HepG2 (cell line): Measurements from ENCODE around the gene GRIK1. TPM values are rescaled to one million over a fixed set of nuclear protein-coding genes. Genes with fewer than 3 reads are reported as not detected.

Experiments
- ATAC-seq: fragments of 200-7000 bp; cut with Tn5 transposase; 3 replicates; pipeline ENCODE4 v1.9.1; 2020; ENCODE audit warnings: mild to moderate bottlenecking, moderate library complexity
- BruUV-seq: library from RNA; stranded (reverse); fragments of 400-500 nt; replicated peaks from 2 replicates; lab custom pipeline; 2021; lab: Mats Ljungman, UMichigan
- CTCF ChIA-PET: fragments of 300-600 bp; formaldehyde crosslinking; extraction: SDS; loops from one replicate; lab custom pipeline; 2021; ENCODE audit warnings: low total read pairs, inconsistent platforms, low intra/inter-chr PET ratio; lab: Yijun Ruan, JAX
- POLR2A ChIA-PET: fragments of 350-600 bp; sonication (Branson Sonifier 250); formaldehyde crosslinking; loops from one replicate; lab custom pipeline; 2020; ENCODE audit warnings: antibody characterized with exemption, inconsistent platforms; lab: Yijun Ruan, JAX
- DNase-seq: peaks from one replicate; pipeline ENCODE4 v3.0.0-alpha.2; 2015; ENCODE audit warnings: low spot score
- FAIRE-seq: peaks from 3 replicates; lab custom pipeline; 2011; peaks lifted over from hg19 to GRCh38; lab: Jason Lieb, UNC
- H2AFZ ChIP-seq: one replicate; pipeline ENCODE4 v1.6.1; 2011; ENCODE audit warnings: low read length, inconsistent platforms
- H3K27ac ChIP-seq: fragments of 300-600 bp; 3 replicates; pipeline ENCODE4 v1.8.0; 2011; ENCODE audit warnings: mixed run types, mild to moderate bottlenecking, mixed read lengths, low read length, inconsistent platforms; ENCODE audit not compliant: insufficient read depth; ENCODE audit errors: extremely low read length
- H3K27me3 ChIP-seq, 2 experiments: fragments of 200-600 bp in 1 of 2; 2 replicates in 1 of 2; 3 replicates in 1 of 2; pipeline versions ENCODE4 v1.6.0 to v1.8.0; 2011; ENCODE audit warnings: low read length in 2 of 2, mild to moderate bottlenecking in 2 of 2, moderate library complexity in 2 of 2, inconsistent platforms in 1 of 2; ENCODE audit not compliant: insufficient read depth in 2 of 2, control insufficient read depth in 1 of 2
- H3K36me3 ChIP-seq, 2 experiments: fragments of 200-600 bp in 1 of 2; replicated peaks in 1 of 2; 2 replicates in 1 of 2; 3 replicates in 1 of 2; pipeline versions ENCODE4 v1.5.1 to v1.8.0; 2011; ENCODE audit warnings: low read length in 2 of 2, inconsistent platforms in 1 of 2; ENCODE audit not compliant: insufficient read depth in 2 of 2, control insufficient read depth in 1 of 2
- H3K4me1 ChIP-seq: 2 replicates; pipeline ENCODE4 v1.5.1; 2012; ENCODE audit warnings: low read length, inconsistent platforms; ENCODE audit not compliant: insufficient read depth
- H3K4me2 ChIP-seq: 2 replicates; pipeline ENCODE4 v1.6.0; 2011; ENCODE audit warnings: low read depth, low read length, inconsistent platforms
- H3K4me3 ChIP-seq, 3 experiments: fragments of 200-600 bp in 1 of 3; sonication (generic), shearing (Covaris generic) in 1 of 3; replicated peaks in 1 of 3; 2 replicates each; pipeline ENCODE4 v1.5.1; 2011 to 2016; ENCODE audit warnings: low read length in 3 of 3, inconsistent platforms in 2 of 3, low read depth in 2 of 3, mild to moderate bottlenecking in 2 of 3, control low read depth in 1 of 3, mixed read lengths in 1 of 3; ENCODE audit not compliant: insufficient read depth in 1 of 3
- H3K79me2 ChIP-seq: one replicate; pipeline ENCODE4 v1.6.1; 2011; ENCODE audit warnings: low read length, inconsistent platforms; ENCODE audit not compliant: insufficient read depth
- H3K9ac ChIP-seq: 2 replicates; pipeline ENCODE4 v1.6.0; 2011; ENCODE audit warnings: mild to moderate bottlenecking, low read depth, low read length, inconsistent platforms; ENCODE audit not compliant: insufficient read depth
- H3K9me3 ChIP-seq: 2 replicates; pipeline ENCODE4 v1.5.1; 2012; ENCODE audit warnings: mild to moderate bottlenecking, low read length
- H4K20me1 ChIP-seq: 2 replicates; pipeline ENCODE4 v1.6.0; 2011; ENCODE audit warnings: inconsistent platforms, mild to moderate bottlenecking, low read length, moderate library complexity; ENCODE audit not compliant: insufficient read depth
- BCL6 ChIP-seq: IDR thresholded peaks from 2 replicates; pipeline ENCODE4 v1.6.1; 2016; ENCODE audit warnings: missing genetic modification reagents, missing compliant biosample characterization
- FOSL2 ChIP-seq: sonication (generic); formaldehyde crosslinking; IDR thresholded peaks from 2 replicates; pipeline ENCODE4 v1.4.0; 2020; ENCODE audit warnings: missing genetic modification reagents
- FOXA1 ChIP-seq, 2 experiments: fragments of 450-650 bp in 1 of 2; sonication (generic) in 1 of 2; formaldehyde crosslinking in 1 of 2; IDR thresholded peaks; 2 replicates each; pipeline versions ENCODE4 v1.4.0 to v1.6.1; 2016 to 2020; ENCODE audit warnings: missing genetic modification reagents in 1 of 2
- FOXA3 ChIP-seq: IDR thresholded peaks from 2 replicates; pipeline ENCODE4 v1.6.1; 2016; ENCODE audit warnings: missing genetic modification reagents, missing compliant biosample characterization
- FOXP1 ChIP-seq, 2 experiments: fragments of 450-650 bp in 1 of 2; IDR thresholded peaks; 2 replicates each; pipeline ENCODE4 v1.6.1; 2017 to 2018; ENCODE audit warnings: antibody characterized with exemption in 1 of 2
- GATA4 ChIP-seq: sonication (generic); IDR thresholded peaks from 2 replicates; pipeline ENCODE4 v1.6.1; 2016; ENCODE audit warnings: antibody characterized with exemption, low read depth, borderline replicate concordance
- HOXD1 ChIP-seq: sonication (generic); formaldehyde crosslinking; IDR thresholded peaks from 2 replicates; pipeline ENCODE4 v1.5.0; 2020; ENCODE audit warnings: missing genetic modification reagents
- SOX13 ChIP-seq, 3 experiments: fragments of 450-650 bp in 1 of 3; sonication (generic) in 1 of 3; formaldehyde crosslinking in 1 of 3; IDR thresholded peaks in 2 of 3; conservative IDR thresholded peaks in 1 of 3; 2 replicates each; pipeline versions ENCODE4 v1.5.0 to v1.6.1; 2016 to 2020; ENCODE audit warnings: antibody characterized with exemption in 1 of 3, mild to moderate bottlenecking in 1 of 3, missing compliant biosample characterization in 1 of 3, missing genetic modification reagents in 1 of 3, moderate library complexity in 1 of 3
- SOX5 ChIP-seq: IDR thresholded peaks from 2 replicates; pipeline ENCODE4 v1.6.1; 2016; ENCODE audit warnings: borderline replicate concordance
- SOX6 ChIP-seq, 2 experiments: fragments of 450-650 bp in 1 of 2; sonication (generic) in 1 of 2; formaldehyde crosslinking in 1 of 2; IDR thresholded peaks; 2 replicates each; pipeline versions ENCODE4 v1.4.0 to v1.6.1; 2017 to 2020; ENCODE audit warnings: antibody characterized with exemption in 1 of 2, mild to moderate bottlenecking in 1 of 2, missing genetic modification reagents in 1 of 2
- SRSF9 ChIP-seq: fragments of 200-400 bp; formaldehyde crosslinking; IDR thresholded peaks from 2 replicates; pipeline ENCODE4 v1.6.1; 2018; ENCODE audit warnings: borderline replicate concordance, mild to moderate bottlenecking, low read depth, low read length; ENCODE audit not compliant: insufficient read depth, poor library complexity, severe bottlenecking
- TCF7 ChIP-seq: sonication (generic); IDR thresholded peaks from 2 replicates; pipeline ENCODE4 v1.6.1; 2016; ENCODE audit warnings: antibody characterized with exemption, low read depth
- ZFP36 ChIP-seq: fragments of 150-350 bp; IDR thresholded peaks from 2 replicates; pipeline ENCODE4 v1.6.1; 2018; ENCODE audit warnings: borderline replicate concordance, low read length, low read depth; ENCODE audit not compliant: partially characterized antibody
- ZMAT3 ChIP-seq: sonication (generic); formaldehyde crosslinking; conservative IDR thresholded peaks from 2 replicates; pipeline ENCODE4 v1.7.0; 2021; ENCODE audit warnings: missing genetic modification reagents
- ZNF318 ChIP-seq: sonication (generic); formaldehyde crosslinking; IDR thresholded peaks from 2 replicates; pipeline ENCODE4 v1.4.0; 2020; ENCODE audit warnings: mild to moderate bottlenecking, missing genetic modification reagents
- WGBS: methylation state at CpG from one replicate; pipeline ENCODE4 v1.1.6; 2017; ENCODE audit warnings: low lambda C conversion rate; 5-methylcytosine and 5-hydroxymethylcytosine counted together
- in situ Hi-C: cut with HindIII; loops from 2 replicates; pipeline ENCODE4 v1.10.0; 2017; ENCODE audit warnings: low pct_unique_long_range_greater_than_20kb; ENCODE audit not compliant: extremely low pct_ligation_motif_present
- intact Hi-C: fragments of 100-400 bp; cut with micrococcal nuclease; formaldehyde crosslinking; loops from one replicate; pipeline ENCODE4 v1.10.0; 2022; ENCODE audit not compliant: unreplicated experiment
- polyA plus RNA-seq, 8 experiments: library from polyadenylated mRNA; depleted of rRNA in 3 of 8; stranded (reverse) in 7 of 8; unstranded in 1 of 8; fragments of >200 nt; fragmentation: Illumina TruSeq in 4 of 8; extraction: Trizol in 4 of 8; gene quantifications; 2 replicates each; pipeline versions ENCODE4 v1.2.1 to v1.2.3, GENCODE V29; 2011 to 2016; ENCODE audit warnings: low read depth in 4 of 8, missing spikeins in 1 of 8, mixed read lengths in 1 of 8; ENCODE audit not compliant: insufficient read depth in 1 of 8
- total RNA-seq, 5 experiments: library from RNA; depleted of rRNA; stranded (reverse); fragments of >200 nt; fragmentation: Illumina TruSeq; extraction: Trizol; gene quantifications; 2 replicates each; pipeline ENCODE4 v1.2.3, GENCODE V29; 2016; ENCODE audit warnings: low read depth in 1 of 5

GRIK1 gene
- total and polyA plus RNA-seq, 2 of the 13 experiments (the other 11 are each of a cell fraction or from before 2014, with no cell fraction given): not detected

- BruUV-seq: no TSS peak
- TF ChIP-seq GATA4 (peak; percentile 45; the same call in 1 of the 2 replicates), FOXA3 (CRISPR knock-in tag) (peak; percentile 29; the same call in 1 of the 2 replicates), SOX13 (IDR thresholded peaks at IDR 0.05) (no peak), SOX13 (CRISPR knock-in tag; conservative IDR thresholded peaks at IDR 0.05 in 1 of 2, IDR thresholded peaks at IDR 0.05 in 1 of 2) (peak in 1 of 2 experiments; percentile 51; a peak in 2 of 4 replicates), HOXD1 (CRISPR knock-in tag) (0 out of 2 replicates have a peak, but pooled peaks have one; percentile 64), ZNF318 (CRISPR knock-in tag) (no peak), TCF7 (peak; percentile 75), SOX5 (CRISPR knock-in tag) (0 out of 2 replicates have a peak, but pooled peaks have one; percentile 18), FOXA1 (IDR thresholded peaks at IDR 0.05) (no peak), FOXA1 (CRISPR knock-in tag; IDR thresholded peaks at IDR 0.05) (peak; percentile 36; the same call in 1 of the 2 replicates), SRSF9 (no peak), ZFP36 (no peak), FOXP1 (IDR thresholded peaks at IDR 0.05) (no peak), FOXP1 (CRISPR knock-in tag; IDR thresholded peaks at IDR 0.05) (peak; percentile 35; the same call in 1 of the 2 replicates), FOSL2 (CRISPR knock-in tag) (peak; percentile 17; the same call in 1 of the 2 replicates), ZMAT3 (no peak), BCL6 (peak; percentile 32; the same call in 1 of the 2 replicates), SOX6 (IDR thresholded peaks at IDR 0.05) (no peak), SOX6 (CRISPR knock-in tag; IDR thresholded peaks at IDR 0.05) (peak; percentile 27; the same call in 1 of the 2 replicates)
These were observed 282.4 kb downstream of the GRIK1 start for GRCh38 chr21:29657240-29657989.

More at GRCh38 chr21:29657240-29657989, 282.4 kb downstream of the GRIK1 start:
- Histone ChIP-seq H3K27me3 (no peaks in the 10 kb centered on the region), H3K79me2 (no peaks in the 10 kb centered on the region), H3K4me1 (peaks cover 7% of the 10 kb centered on the region), H3K9ac (no peak overlapping the region), H3K36me3 (no peaks in the 10 kb centered on the region), H2AFZ (no peak overlapping the region), H3K4me3 (no peak overlapping the region), H4K20me1 (no peaks in the 10 kb centered on the region), H3K9me3 (no peaks in the 10 kb centered on the region), H3K4me2 (no peak overlapping the region), H3K27ac (no peak overlapping the region)
- 12% methylated on average over 9 of the region's 9 CpGs for WGBS
- no peak for ATAC-seq
- FAIRE-seq: no peak
- CTCF ChIA-PET: no interaction called here
- in situ Hi-C loops (no loop called here), intact Hi-C loops (no loop called here)
- POLR2A ChIA-PET: no interaction called here
- peak; percentile 30 for DNase-seq
